Activated CD4-positive, CD25-positive, alpha-beta regulatory T cell treated with anti-CD3 and anti-CD28 coated beads, Interleukin-2, amount 50 U/mL, for 24 hours (primary cell): ENCODE data around the gene AUP1.
"Not testable (repeated sequence)": the region's sequence is repeated elsewhere in the genome, so short reads cannot be mapped to it uniquely, and the experiment has no call there.

ENCODE experiments used
- ATAC-seq, 2 donors: fragments of 150-1000 bp; cut with Tn5 transposase; one replicate each; pipeline ENCODE4 v1.10.0; 2021; ENCODE audit warnings: mild to moderate bottlenecking in 1 of 2, moderate library complexity in 1 of 2

AUP1 gene

DNA sequence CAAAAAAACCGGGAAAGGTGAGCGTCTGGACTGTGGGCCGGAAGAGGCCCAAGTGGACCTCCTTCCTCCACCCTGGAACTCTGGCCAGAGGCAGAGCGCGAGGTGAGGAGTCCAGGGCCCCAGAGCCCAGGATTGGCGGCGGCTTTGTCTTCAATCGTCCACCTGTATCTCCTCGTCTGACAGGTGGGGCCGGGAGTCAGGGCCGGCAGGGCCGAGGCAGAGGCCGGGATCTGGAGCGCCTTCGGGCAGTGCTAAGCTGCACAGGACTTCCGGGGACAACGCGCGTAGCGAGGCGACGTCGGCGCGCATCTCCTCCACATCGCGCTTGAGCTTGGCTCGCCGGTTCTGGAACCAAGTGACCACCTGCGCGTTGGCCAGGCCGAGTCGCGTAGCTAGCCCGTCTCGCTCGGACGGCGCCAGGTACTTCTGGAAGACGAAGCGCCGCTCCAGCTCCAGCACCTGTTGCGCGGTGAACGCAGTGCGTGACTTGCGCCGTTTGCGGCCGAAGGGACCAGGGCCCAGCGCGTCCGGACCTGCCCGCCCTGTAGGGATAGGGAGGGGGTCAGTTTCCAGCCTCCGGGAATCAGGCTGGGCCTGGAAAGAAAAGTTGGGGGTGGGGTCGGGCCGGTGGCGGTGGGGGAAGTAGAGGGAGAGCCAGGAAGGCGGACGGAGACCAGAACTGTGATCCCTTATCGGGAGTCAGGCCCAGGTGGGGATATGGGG, 31.6 kb downstream of the AUP1 start:
- peak in 1 of 2 donors; percentile 29 for ATAC-seq

GRCh38 chr2:74496997-74497776, 32.3 kb downstream of the AUP1 start:
- no peak for ATAC-seq

DNA sequence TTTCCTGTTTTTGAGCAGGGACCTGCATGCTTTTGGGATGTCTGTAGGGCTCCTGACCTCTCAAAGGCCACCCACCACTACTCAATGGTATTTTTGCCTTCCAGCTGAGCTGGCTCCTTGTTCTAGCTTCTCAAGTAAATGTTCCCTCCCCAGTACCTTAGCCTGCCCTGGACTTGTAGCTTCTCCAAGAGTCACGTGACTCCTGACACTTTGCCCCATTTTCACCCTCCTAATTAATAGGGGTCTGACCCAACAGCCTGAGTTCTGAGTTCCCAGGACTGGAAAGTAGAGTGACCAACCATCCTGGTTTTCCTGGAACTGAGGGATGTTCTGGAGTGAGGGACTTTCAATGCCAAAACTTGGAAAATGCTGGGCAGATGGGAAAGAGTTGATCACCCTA, 34.1 kb downstream of the AUP1 start:
- ATAC-seq: no peak

- no peak for ATAC-seq
These were observed 36.0 kb downstream of the AUP1 start for GRCh38 chr2:74493546-74493945.

DNA sequence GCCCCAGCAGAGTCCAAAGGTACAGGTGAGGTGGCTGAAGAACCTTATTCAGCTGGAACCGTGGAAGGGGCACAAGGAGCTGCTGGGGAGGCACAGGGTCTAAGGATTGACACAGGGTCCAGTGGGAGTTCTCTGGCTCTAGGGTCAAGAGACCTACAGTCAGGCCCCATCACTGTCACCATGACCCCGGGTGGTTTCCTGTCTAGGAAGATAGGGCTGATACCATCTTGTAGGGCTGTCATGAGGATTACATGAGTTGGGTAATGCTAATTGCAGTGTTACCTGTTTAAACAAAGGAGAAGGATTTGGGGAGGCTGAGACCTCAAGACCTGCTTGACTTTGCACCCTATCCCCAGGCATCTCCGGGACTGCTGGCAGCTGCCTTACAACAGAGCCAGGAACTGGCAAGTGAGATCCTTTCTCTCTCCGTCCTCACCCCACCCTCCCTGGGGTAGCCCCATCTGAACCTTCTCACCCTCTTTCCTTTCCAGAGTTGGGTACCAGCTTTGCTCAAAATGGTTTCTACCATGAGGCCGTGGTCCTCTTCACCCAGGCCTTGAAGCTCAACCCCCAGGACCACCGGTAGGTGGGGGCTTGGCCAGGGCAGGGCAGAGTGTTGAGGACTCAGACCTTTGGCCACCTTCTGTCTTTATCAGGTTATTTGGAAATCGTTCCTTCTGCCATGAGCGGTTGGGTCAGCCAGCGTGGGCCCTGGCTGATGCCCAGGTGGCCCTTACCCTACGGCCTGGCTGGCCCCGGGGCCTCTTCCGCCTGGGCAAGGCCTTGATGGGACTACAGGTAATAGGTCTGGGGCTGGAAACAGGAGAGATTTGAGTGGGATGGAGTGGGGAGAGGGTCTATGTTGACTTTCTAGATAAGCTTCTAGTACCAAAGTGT, 37.6 kb downstream of the AUP1 start:
- no peak for ATAC-seq

GRCh38 chr2:74489906-74490305, 39.6 kb downstream of the AUP1 start:
- ATAC-seq: no peak

DNA sequence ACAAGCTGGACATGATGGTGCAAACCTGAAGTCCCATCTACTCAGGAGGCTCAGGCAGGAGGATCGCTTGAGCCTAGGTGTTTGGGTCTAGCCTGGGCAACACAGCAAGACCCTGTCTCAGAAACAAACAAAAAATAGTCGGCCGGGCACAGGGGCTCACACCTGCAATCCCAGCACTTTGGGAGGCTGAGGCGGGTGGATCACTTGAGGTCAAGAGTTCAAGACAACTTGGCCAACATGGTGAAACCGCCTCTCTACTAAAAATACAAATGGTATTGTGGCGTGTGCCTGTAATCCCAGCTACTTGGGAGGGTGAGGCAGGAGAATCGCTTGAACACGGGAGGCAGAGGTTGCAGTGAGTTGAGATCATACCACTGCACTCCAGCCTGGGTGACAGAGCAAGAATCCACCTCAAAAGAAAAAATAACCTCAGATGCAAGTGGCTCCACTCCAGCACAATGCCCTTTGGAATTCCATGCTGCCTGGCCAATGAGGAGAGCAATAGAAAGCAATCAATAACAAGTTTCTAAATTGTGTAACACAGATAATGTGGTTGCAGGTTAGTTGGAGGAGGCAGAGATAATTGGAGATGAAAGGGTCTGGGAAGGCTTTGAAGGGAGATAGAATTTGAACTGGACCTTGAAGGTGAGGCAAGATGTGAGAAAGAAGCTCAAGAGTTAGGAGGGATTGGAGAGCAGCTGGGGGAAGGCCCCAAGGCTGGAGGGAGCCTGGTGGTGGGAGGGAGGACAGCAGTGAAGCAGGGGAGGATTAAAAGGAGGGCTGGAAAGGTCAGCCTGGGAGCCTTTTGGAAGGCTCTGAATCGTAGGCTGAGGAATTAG, 40.6 kb downstream of the AUP1 start:
- ATAC-seq: no peak

GRCh38 chr2:74486141-74486540, 43.4 kb downstream of the AUP1 start:
- no peak for ATAC-seq

GRCh38 chr2:74483675-74484164, 45.8 kb downstream of the AUP1 start:
- ATAC-seq: not testable (repeated sequence)

DNA sequence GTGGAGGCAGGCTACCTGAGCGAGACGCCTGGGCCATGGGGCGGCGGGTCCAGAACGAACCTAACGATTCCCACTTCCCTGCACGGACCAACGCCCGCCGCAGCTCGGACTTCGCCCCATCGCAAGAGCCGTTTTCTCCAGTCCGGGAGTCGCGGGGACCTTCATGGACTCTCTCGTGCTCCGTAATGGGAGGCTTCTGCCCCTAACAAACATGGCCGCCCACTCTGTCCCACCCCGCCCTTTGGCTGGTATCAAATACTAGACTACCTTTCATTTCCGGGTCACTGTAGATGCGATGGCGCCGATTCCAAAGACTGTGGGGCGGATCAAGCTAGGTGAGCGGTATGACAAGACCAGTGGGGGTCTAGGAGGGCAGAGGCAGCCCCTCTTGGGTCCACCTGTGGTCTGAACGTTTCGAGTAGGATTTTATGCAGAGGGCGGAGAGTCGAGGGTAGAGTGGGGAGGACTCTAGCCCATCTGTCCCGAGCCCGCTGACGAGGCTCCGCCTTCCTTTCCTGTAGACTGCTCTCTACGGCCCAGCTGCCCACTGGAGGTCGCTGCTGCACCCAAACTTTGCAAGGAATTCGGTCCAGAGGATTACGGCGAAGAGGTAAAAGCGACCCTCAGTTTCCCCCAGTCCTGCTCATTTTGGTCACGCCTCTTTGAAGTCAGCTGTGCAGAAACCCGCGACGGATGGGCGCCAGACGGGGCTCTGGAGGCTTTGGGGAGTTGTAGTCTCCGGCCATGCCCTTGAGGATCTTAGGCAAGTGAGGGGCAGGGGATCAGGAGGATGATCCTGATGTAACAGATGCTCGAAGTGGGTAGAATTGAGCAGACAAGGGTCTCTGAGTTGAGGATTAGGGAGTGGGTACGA, 46.5 kb downstream of the AUP1 start, which contains the start of the genes CCDC142 and TTC31:
Gene CCDC142, minus strand, starts transcription at position 198 of the 874 bp plus-strand sequence. Its CDS starts 161 bp downstream, at position 37.
Gene TTC31, plus strand, starts transcription at position 281 of the 874 bp plus-strand sequence. Its CDS starts 15 bp downstream, at position 296.
- ATAC-seq: peak; percentile 93 to 95

GRCh38 chr2:74481961-74482800, 47.3 kb downstream of the AUP1 start:
- ATAC-seq: peak; percentile 47 to 49

DNA sequence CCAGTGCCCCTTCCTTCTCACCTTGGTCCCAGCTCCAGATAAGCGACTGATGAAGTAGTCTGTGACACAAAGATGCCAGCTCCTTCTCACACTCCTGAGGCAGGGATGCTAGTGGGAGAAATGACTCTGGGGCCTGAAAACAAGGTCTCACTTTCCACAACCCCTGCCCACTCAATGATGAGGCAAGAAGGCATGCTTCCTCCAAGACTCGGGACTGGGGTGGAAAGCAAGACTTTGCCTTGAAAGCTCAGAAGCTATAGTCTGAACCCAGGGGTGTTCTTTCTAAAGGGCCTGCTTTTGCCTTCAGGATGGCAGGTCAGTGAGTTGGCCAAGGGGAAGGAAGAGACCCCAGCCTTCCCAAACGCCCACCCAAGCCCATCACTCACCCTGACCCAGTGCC, 48.1 kb downstream of the AUP1 start:
- no peak for ATAC-seq
